B cell (primary cell): ENCODE results near the gene ARHGEF26. TPM values are rescaled to one million over a fixed set of nuclear protein-coding genes. Genes with fewer than 3 reads are reported as not detected.

ENCODE experiments used
- ATAC-seq: fragments of 200-7000 bp; cut with Tn5 transposase; one replicate; pipeline ENCODE4 v1.10.0; 2021; ENCODE audit warnings: low read depth, mild to moderate bottlenecking, moderate number of reproducible peaks, moderate library complexity
- CTCF ChIA-PET: fragments of 350-600 bp; sonication (Branson Sonifier 250); formaldehyde crosslinking; loops from one replicate; lab custom pipeline; 2021; ENCODE audit warnings: antibody characterized with exemption, inconsistent platforms; lab: Charles Lee
- POLR2A ChIA-PET: fragments of 350-600 bp; sonication (Branson Sonifier 250); formaldehyde crosslinking; loops from one replicate; lab custom pipeline; 2021; ENCODE audit warnings: antibody characterized with exemption; lab: Charles Lee
- DNase-seq: peaks from one replicate; pipeline ENCODE4 v3.0.0; 2013
- H2AFZ ChIP-seq: 2 replicates; pipeline ENCODE4 v1.6.1; 2012; ENCODE audit warnings: mild to moderate bottlenecking, low read depth, low read length; ENCODE audit not compliant: insufficient read depth, poor library complexity, severe bottlenecking
- H3K27ac ChIP-seq, 2 donors: 1 replicate in 1 of 2; 2 replicates in 1 of 2; pipeline ENCODE4 v1.5.1; 2012 to 2013; ENCODE audit warnings: low read length in 2 of 2, mild to moderate bottlenecking in 2 of 2, moderate library complexity in 1 of 2
- H3K27me3 ChIP-seq, 4 experiments: fragments of 200-600 bp in 1 of 4; sonication (generic) in 1 of 4; replicated peaks in 1 of 4; 1 replicate in 2 of 4; 2 replicates in 2 of 4; pipeline versions ENCODE4 v1.6.1 to v1.7.0; 2013 to 2016; ENCODE audit warnings: low read length in 3 of 4, mild to moderate bottlenecking in 2 of 4, mixed read lengths in 1 of 4, moderate library complexity in 1 of 4; ENCODE audit not compliant: insufficient read depth in 4 of 4, control insufficient read depth in 3 of 4; ENCODE audit errors: control extremely low read depth in 1 of 4
- H3K36me3 ChIP-seq, 2 experiments: replicated peaks in 1 of 2; 1 replicate in 1 of 2; 2 replicates in 1 of 2; pipeline versions ENCODE4 v1.6.1 to v1.7.1; 2013; ENCODE audit warnings: low read length in 1 of 2; ENCODE audit not compliant: insufficient read depth in 2 of 2, control insufficient read depth in 1 of 2; ENCODE audit errors: control extremely low read depth in 1 of 2, extremely low read depth in 1 of 2
- H3K4me1 ChIP-seq, 2 donors: fragments of 200-600 bp in 1 of 2; sonication (generic) in 1 of 2; 1 replicate in 1 of 2; 2 replicates in 1 of 2; pipeline versions ENCODE4 v1.5.1 to v1.6.1; 2013 to 2017; ENCODE audit warnings: low read length in 2 of 2; ENCODE audit not compliant: control insufficient read depth in 2 of 2, insufficient read depth in 2 of 2
- H3K4me2 ChIP-seq: replicated peaks from 2 replicates; pipeline ENCODE3; 2012; ENCODE audit warnings: mild to moderate bottlenecking, low read depth, low read length; ENCODE audit not compliant: poor library complexity, severe bottlenecking
- H3K4me3 ChIP-seq, 5 experiments: fragments of 200-600 bp in 1 of 5; sonication (generic) in 1 of 5; 1 replicate in 3 of 5; 2 replicates in 2 of 5; pipeline versions ENCODE4 v1.5.1 to v1.7.0; 2011 to 2016; ENCODE audit warnings: low read length in 4 of 5, mild to moderate bottlenecking in 4 of 5, low read depth in 2 of 5, control low read depth in 1 of 5, moderate library complexity in 1 of 5; ENCODE audit not compliant: insufficient read depth in 1 of 5; ENCODE audit errors: control extremely low read depth in 1 of 5, extremely low read depth in 1 of 5
- H3K79me2 ChIP-seq: fragments of 200-600 bp; sonication (generic); one replicate; pipeline ENCODE4 v1.6.0; 2016; ENCODE audit warnings: low read length; ENCODE audit not compliant: control insufficient read depth, insufficient read depth
- H3K9ac ChIP-seq: fragments of 200-600 bp; sonication (generic); 2 replicates; pipeline ENCODE4 v1.6.1; 2017; ENCODE audit warnings: mild to moderate bottlenecking, low read length, moderate library complexity
- H3K9me3 ChIP-seq, 3 donors: one replicate each; pipeline versions ENCODE4 v1.6.1 to v1.7.1; 2013; ENCODE audit warnings: low read length in 2 of 3; ENCODE audit not compliant: control insufficient read depth in 2 of 3, insufficient read depth in 1 of 3; ENCODE audit errors: control extremely low read depth in 1 of 3
- H4K20me1 ChIP-seq: 2 replicates; pipeline ENCODE4 v1.6.0; 2012; ENCODE audit warnings: mild to moderate bottlenecking, low read length; ENCODE audit not compliant: insufficient read depth, control insufficient read depth, poor library complexity, severe bottlenecking
- H3K27ac Mint-ChIP-seq: one replicate; pipeline ENCODE4 v1.8.0; 2021; ENCODE audit warnings: mixed read lengths
- H3K27me3 Mint-ChIP-seq: one replicate; pipeline ENCODE4 v1.8.0; 2021; ENCODE audit warnings: mixed read lengths
- H3K4me1 Mint-ChIP-seq: one replicate; pipeline ENCODE4 v1.8.0; 2021; ENCODE audit warnings: mixed read lengths
- H3K4me3 Mint-ChIP-seq: one replicate; pipeline ENCODE4 v1.8.0; 2021; ENCODE audit warnings: mixed read lengths
- H3K9me3 Mint-ChIP-seq: one replicate; pipeline ENCODE4 v1.8.0; 2022; ENCODE audit warnings: mixed read lengths; ENCODE audit not compliant: insufficient read depth
- CTCF ChIP-seq: fragments of 200-600 bp; IDR thresholded peaks from one replicate; pipeline ENCODE4 v1.8.0; 2022; ENCODE audit warnings: antibody characterized with exemption, mild to moderate bottlenecking
- EZH2 ChIP-seq: IDR thresholded peaks from 2 replicates; pipeline ENCODE4 v1.6.1; 2012; ENCODE audit warnings: borderline replicate concordance, low read depth, mild to moderate bottlenecking, moderate library complexity, low read length; ENCODE audit not compliant: insufficient read depth, poor library complexity, severe bottlenecking
- WGBS: methylation state at CpG from one replicate; pipeline ENCODE4 v1.1.5; 2013; ENCODE audit warnings: missing lambda C conversion rate; ENCODE audit not compliant: insufficient coverage; 5-methylcytosine and 5-hydroxymethylcytosine counted together
- intact Hi-C: fragments of 100-400 bp; cut with micrococcal nuclease; formaldehyde crosslinking; loops from one replicate; pipeline ENCODE4 v1.10.0; 2022
- polyA plus RNA-seq: library from polyadenylated mRNA; depleted of rRNA; stranded (reverse); fragments of >200 nt; gene quantifications from 2 replicates; pipeline ENCODE4 v1.2.3, GENCODE V29; 2012
- total RNA-seq, 2 donors: library from RNA; stranded (reverse); fragments of 120-200 nt in 1 of 2; gene quantifications; 1 replicate in 1 of 2; 2 replicates in 1 of 2; pipeline versions ENCODE4 v1.2.3 to v1.2.4, GENCODE V29; 2013 to 2022

The ARHGEF26 gene
- total and polyA plus RNA-seq, 2 donors (not counting 1 experiment from before 2014, with no cell fraction given), result not detected

GRCh38 chr3:154168998-154169795 is 48.0 kb downstream of the ARHGEF26 start:
- no peak overlapping the region for H3K27ac Mint-ChIP-seq
- no peak overlapping the region for H3K9ac ChIP-seq
- no peak overlapping the region for H3K4me2 ChIP-seq
- no peak for ATAC-seq
- TF ChIP-seq EZH2 (no peak), CTCF (no peak)
- H3K27me3 ChIP-seq, result peaks cover 0 to 3% (median 0%) of the 10 kb centered on the region in 4 experiments
- H3K27ac ChIP-seq, result no peak overlapping the region
- no peaks in the 10 kb centered on the region for H3K4me1 Mint-ChIP-seq
- H3K36me3 ChIP-seq, result no peaks in the 10 kb centered on the region
- H3K4me1 ChIP-seq, result no peaks in the 10 kb centered on the region
- intact Hi-C loops, result no loop called here
- H3K9me3 Mint-ChIP-seq, result no peaks in the 10 kb centered on the region
- no peaks in the 10 kb centered on the region for H4K20me1 ChIP-seq
- no peak overlapping the region for H3K4me3 ChIP-seq
- CTCF ChIA-PET, result no interaction called here
- no peak overlapping the region for H3K4me3 Mint-ChIP-seq
- H3K9me3 ChIP-seq, result no peaks in the 10 kb centered on the region
- DNase-seq, result no peak
- no peak overlapping the region for H2AFZ ChIP-seq
- H3K79me2 ChIP-seq, result no peaks in the 10 kb centered on the region
- no peaks in the 10 kb centered on the region for H3K27me3 Mint-ChIP-seq
- WGBS, result 100% methylated on average over 1 of the region's 9 CpGs
- POLR2A ChIA-PET, result no interaction called here

DNA sequence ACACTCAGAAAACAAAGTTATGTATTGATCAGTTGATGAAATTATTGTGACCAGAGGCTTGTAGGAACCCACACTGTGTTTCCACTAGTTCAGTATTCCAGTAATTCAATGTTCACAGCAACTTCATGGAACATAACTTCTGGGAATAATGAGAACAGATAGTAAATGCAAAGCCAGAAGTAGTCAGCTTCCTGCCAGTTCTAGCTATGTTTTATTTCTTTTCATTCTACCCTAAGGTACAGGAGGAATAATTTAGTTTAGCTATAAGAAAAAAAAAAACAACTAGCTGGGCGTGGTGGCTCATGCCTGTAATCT is 48.6 kb downstream of the ARHGEF26 start:
- Histone ChIP-seq H3K36me3 (no peaks in the 10 kb centered on the region), H3K4me2 (no peak overlapping the region), H3K9me3 (no peaks in the 10 kb centered on the region), H4K20me1 (no peaks in the 10 kb centered on the region), H3K4me1 (no peaks in the 10 kb centered on the region), H3K79me2 (no peaks in the 10 kb centered on the region), H3K27me3 (peaks cover 0 to 3% (median 0%) of the 10 kb centered on the region in 4 experiments), H3K27ac (no peak overlapping the region), H2AFZ (no peak overlapping the region), H3K9ac (no peak overlapping the region), H3K4me3 (no peak overlapping the region)
- POLR2A ChIA-PET, result no interaction called here
- no CpG with 5 or more reads among the region's 1 CpG for WGBS
- DNase-seq (no peak), ATAC-seq (no peak)
- H3K4me1 Mint-ChIP-seq, result no peaks in the 10 kb centered on the region
- intact Hi-C loops, result no loop called here
- no peak for TF ChIP-seq CTCF
- TF ChIP-seq EZH2, result no peak
- H3K9me3 Mint-ChIP-seq, result no peaks in the 10 kb centered on the region
- no peak overlapping the region for H3K4me3 Mint-ChIP-seq
- no peak overlapping the region for H3K27ac Mint-ChIP-seq
- no peaks in the 10 kb centered on the region for H3K27me3 Mint-ChIP-seq
- CTCF ChIA-PET, result no interaction called here
